Trophoblast cell (in vitro differentiated cells and primary cell): ENCODE results near the gene SMAD3.

Experiments used
- DNase-seq, 2 donors: peaks; one replicate each; pipeline ENCODE4 v3.0.0-alpha.2; 2016
- H2AFZ ChIP-seq: 2 replicates; pipeline ENCODE4 v1.6.1; 2013; ENCODE audit warnings: low read length, moderate library complexity, mild to moderate bottlenecking; ENCODE audit not compliant: insufficient read depth, poor library complexity
- H2AK5ac ChIP-seq: 2 replicates; pipeline ENCODE4 v1.6.1; 2013; ENCODE audit warnings: mild to moderate bottlenecking, low read length
- H2BK120ac ChIP-seq: 2 replicates; pipeline ENCODE4 v1.6.1; 2013; ENCODE audit warnings: low read length, mild to moderate bottlenecking, moderate library complexity; ENCODE audit not compliant: insufficient read depth, poor library complexity
- H2BK12ac ChIP-seq: 2 replicates; pipeline ENCODE4 v1.6.1; 2013; ENCODE audit warnings: mild to moderate bottlenecking, low read length, moderate library complexity
- H2BK5ac ChIP-seq: 2 replicates; pipeline ENCODE4 v1.6.1; 2013; ENCODE audit warnings: low read length, low read depth, moderate library complexity, mild to moderate bottlenecking; ENCODE audit not compliant: poor library complexity
- H3K14ac ChIP-seq: 2 replicates; pipeline ENCODE4 v1.6.1; 2013; ENCODE audit warnings: mild to moderate bottlenecking, low read length
- H3K18ac ChIP-seq: 2 replicates; pipeline ENCODE4 v1.6.1; 2013; ENCODE audit warnings: mild to moderate bottlenecking, low read length
- H3K23ac ChIP-seq: 2 replicates; pipeline ENCODE4 v1.6.1; 2013; ENCODE audit warnings: low read length
- H3K27ac ChIP-seq: 2 replicates; pipeline ENCODE4 v1.5.1; 2013; ENCODE audit warnings: low read depth, mild to moderate bottlenecking, inconsistent platforms, low read length, moderate library complexity
- H3K27me3 ChIP-seq: 2 replicates; pipeline ENCODE4 v1.6.1; 2013; ENCODE audit warnings: inconsistent platforms, mild to moderate bottlenecking, low read length, moderate library complexity; ENCODE audit not compliant: insufficient read depth
- H3K36me3 ChIP-seq, 2 experiments: 1 replicate in 1 of 2; 2 replicates in 1 of 2; pipeline ENCODE4 v1.6.1; 2013; ENCODE audit warnings: low read length in 2 of 2, mild to moderate bottlenecking in 2 of 2, moderate library complexity in 1 of 2; ENCODE audit not compliant: insufficient read depth in 2 of 2, control insufficient read depth in 1 of 2
- H3K4ac ChIP-seq: 2 replicates; pipeline ENCODE4 v1.6.1; 2013; ENCODE audit warnings: low read depth, mild to moderate bottlenecking, low read length, moderate library complexity
- H3K4me1 ChIP-seq, 2 experiments: 1 replicate in 1 of 2; 2 replicates in 1 of 2; pipeline ENCODE4 v1.6.1; 2013; ENCODE audit warnings: low read length in 2 of 2, mild to moderate bottlenecking in 2 of 2, moderate library complexity in 1 of 2; ENCODE audit not compliant: insufficient read depth in 2 of 2, control insufficient read depth in 1 of 2
- H3K4me2 ChIP-seq: 2 replicates; pipeline ENCODE4 v1.6.1; 2013; ENCODE audit warnings: inconsistent platforms, mild to moderate bottlenecking, low read length, moderate library complexity
- H3K4me3 ChIP-seq: 2 replicates; pipeline ENCODE4 v1.5.1; 2013; ENCODE audit warnings: mild to moderate bottlenecking, low read depth, low read length, inconsistent platforms
- H3K79me1 ChIP-seq: one replicate; pipeline ENCODE4 v1.6.1; 2013; ENCODE audit warnings: low read length
- H3K79me2 ChIP-seq: 2 replicates; pipeline ENCODE4 v1.6.1; 2013; ENCODE audit warnings: low read length, mild to moderate bottlenecking; ENCODE audit not compliant: control insufficient read depth, insufficient read depth, poor library complexity
- H3K9ac ChIP-seq: 2 replicates; pipeline ENCODE4 v1.6.1; 2013; ENCODE audit warnings: mild to moderate bottlenecking, low read length
- H3K9me3 ChIP-seq: 2 replicates; pipeline ENCODE4 v1.6.1; 2013; ENCODE audit warnings: low read depth, mild to moderate bottlenecking, control low read depth, inconsistent platforms, low read length; ENCODE audit not compliant: insufficient read depth
- H4K12ac ChIP-seq: 2 replicates; pipeline ENCODE4 v1.6.1; 2013; ENCODE audit warnings: low read depth, mild to moderate bottlenecking, low read length, moderate library complexity
- H4K8ac ChIP-seq: 2 replicates; pipeline ENCODE4 v1.6.1; 2013; ENCODE audit warnings: low read depth, mild to moderate bottlenecking, low read length, moderate library complexity
- H4K91ac ChIP-seq: one replicate; pipeline ENCODE4 v1.6.1; 2013; ENCODE audit warnings: low read depth, mild to moderate bottlenecking, low read length, moderate library complexity
- WGBS: extraction: QIAGEN DNeasy Blood & Tissue Kit; methylation state at CpG from one replicate; pipeline ENCODE4 v1.1.7; 2013; ENCODE audit warnings: missing lambda C conversion rate; ENCODE audit not compliant: insufficient read length, insufficient coverage; ENCODE audit errors: extremely low coverage; 5-methylcytosine and 5-hydroxymethylcytosine counted together

Gene SMAD3

DNA sequence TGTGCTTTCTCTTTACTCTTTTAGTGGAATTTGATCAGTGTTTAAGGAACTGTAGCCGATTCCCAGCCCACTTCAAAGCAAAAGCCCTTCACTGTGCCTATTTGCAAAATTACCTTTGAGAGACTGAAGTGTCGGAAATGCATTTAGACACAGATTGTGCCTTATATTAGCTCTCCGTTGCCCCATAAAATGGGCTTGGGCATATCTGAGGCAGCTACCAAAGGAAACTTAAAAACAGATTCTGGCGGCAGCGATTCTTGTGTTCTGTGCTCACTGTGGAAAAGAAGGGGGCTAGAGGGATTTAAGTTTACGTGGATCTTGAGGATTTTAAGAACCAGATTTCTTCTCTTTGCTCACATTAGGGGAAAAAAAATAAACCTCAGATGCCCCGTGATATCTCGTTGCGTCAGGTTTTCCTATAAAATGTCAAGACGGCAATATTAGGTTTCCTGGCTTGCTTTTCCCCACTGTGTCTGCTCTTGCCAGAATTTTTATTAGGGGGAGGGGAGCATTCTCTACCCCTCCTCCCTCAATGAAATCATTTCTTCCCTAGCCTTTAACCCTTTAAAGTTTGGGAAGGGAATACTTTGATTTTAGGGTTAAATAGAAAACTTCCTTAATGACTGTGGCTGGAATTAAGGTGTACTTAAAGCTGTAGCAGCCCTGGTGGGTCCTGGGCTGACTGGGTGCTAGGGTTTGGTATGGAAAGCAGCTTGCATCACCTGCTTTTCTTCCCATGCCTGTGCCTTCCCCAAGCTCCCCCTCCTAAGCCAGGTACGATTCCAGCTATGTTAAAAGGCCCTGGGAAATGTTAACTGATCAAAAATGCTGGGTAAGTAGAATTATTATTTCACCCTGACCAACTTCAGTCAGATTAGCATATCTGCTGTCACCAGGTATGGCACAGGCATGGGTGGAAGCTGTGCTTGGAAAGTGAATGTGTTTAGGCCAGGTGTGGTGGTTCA lies 73.8 kb downstream of the SMAD3 start:
- peak overlapping the region; percentile 13 for H3K4ac ChIP-seq
- H3K36me3 ChIP-seq, result no peaks in the 10 kb centered on the region
- no peak overlapping the region for H4K8ac ChIP-seq
- H3K4me2 ChIP-seq, result peak overlapping the region; percentile 9
- WGBS, result no CpG with 5 or more reads among the region's 11 CpGs
- no peak overlapping the region for H2BK120ac ChIP-seq
- no peak overlapping the region for H2AK5ac ChIP-seq
- H3K14ac ChIP-seq, result no peak overlapping the region
- peaks cover 24% of the 10 kb centered on the region for H3K79me1 ChIP-seq
- H3K27me3 ChIP-seq, result no peaks in the 10 kb centered on the region
- H2BK12ac ChIP-seq, result peak overlapping the region; percentile 23
- H2AFZ ChIP-seq, result no peak overlapping the region
- H3K23ac ChIP-seq, result no peak overlapping the region
- H3K27ac ChIP-seq, result no peak overlapping the region
- no peak overlapping the region for H3K4me3 ChIP-seq
- H3K9me3 ChIP-seq, result no peaks in the 10 kb centered on the region
- peaks cover 2% of the 10 kb centered on the region for H3K79me2 ChIP-seq
- H3K9ac ChIP-seq, result no peak overlapping the region
- DNase-seq, result no peak
- H3K18ac ChIP-seq, result peak overlapping the region; percentile 25
- H4K12ac ChIP-seq, result no peak overlapping the region
- peaks cover 44% of the 10 kb centered on the region in 2 experiments for H3K4me1 ChIP-seq
- H4K91ac ChIP-seq, result peak overlapping the region; percentile 51
- no peak overlapping the region for H2BK5ac ChIP-seq

DNA sequence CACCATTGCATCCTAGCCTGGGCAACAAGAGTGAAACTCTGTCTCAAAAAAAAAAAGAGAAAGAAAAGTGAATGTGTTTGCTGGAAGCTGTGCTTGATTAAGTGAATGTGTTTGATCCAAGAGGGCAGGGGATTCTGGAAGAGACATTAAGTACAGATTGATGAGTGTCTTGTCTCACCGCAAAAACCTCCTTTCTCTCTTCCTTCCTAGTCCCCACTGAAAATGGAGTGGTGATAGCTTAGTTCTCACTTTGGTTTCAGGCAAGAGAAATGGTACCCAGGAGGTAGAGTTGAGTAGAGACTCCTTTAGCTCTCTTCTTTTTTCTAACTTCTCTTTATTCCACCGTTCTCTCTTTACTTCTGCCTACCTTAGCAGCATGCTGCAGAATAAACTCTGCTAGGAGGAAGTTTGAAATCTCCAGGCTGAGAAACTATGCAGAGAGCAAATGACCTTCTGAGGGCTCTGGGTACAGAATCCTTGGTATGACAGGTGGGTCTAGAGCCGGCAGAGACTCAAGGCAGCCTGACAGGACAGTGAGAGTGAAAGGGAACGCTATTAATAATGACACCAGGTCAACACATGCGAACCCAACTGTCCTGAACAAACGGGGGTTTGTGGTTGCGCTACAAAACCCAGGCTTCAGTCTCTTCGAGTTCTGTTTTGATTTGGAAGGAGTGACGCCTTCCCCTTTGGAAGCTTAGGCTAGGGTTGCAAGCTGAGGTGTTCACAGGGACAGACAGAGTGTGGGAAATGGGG lies 74.9 kb downstream of the SMAD3 start:
- Histone ChIP-seq H3K9ac (no peak overlapping the region), H4K8ac (no peak overlapping the region), H4K91ac (no peak overlapping the region), H2BK120ac (no peak overlapping the region), H3K23ac (no peak overlapping the region), H3K9me3 (no peaks in the 10 kb centered on the region), H3K14ac (no peak overlapping the region), H3K36me3 (no peaks in the 10 kb centered on the region), H4K12ac (no peak overlapping the region), H3K4me1 (peaks cover 45 to 47% of the 10 kb centered on the region in 2 experiments), H3K4me3 (no peak overlapping the region), H3K79me2 (peaks cover 2% of the 10 kb centered on the region), H2AFZ (no peak overlapping the region), H2BK12ac (peak overlapping the region; percentile 0), H3K4me2 (no peak overlapping the region), H2BK5ac (no peak overlapping the region), H2AK5ac (no peak overlapping the region), H3K79me1 (peaks cover 24% of the 10 kb centered on the region), H3K27ac (no peak overlapping the region), H3K18ac (no peak overlapping the region), H3K27me3 (no peaks in the 10 kb centered on the region), H3K4ac (no peak overlapping the region)
- DNase-seq, result no peak
- WGBS, result no CpG with 5 or more reads among the region's 9 CpGs

- no peak overlapping the region for H3K18ac ChIP-seq
- no peak for DNase-seq
- H3K27ac ChIP-seq, result peak overlapping the region; percentile 90
- H3K27me3 ChIP-seq, result no peaks in the 10 kb centered on the region
- no peak overlapping the region for H3K9ac ChIP-seq
- H3K36me3 ChIP-seq, result no peaks in the 10 kb centered on the region
- peak overlapping the region; percentile 74 for H4K91ac ChIP-seq
- no CpG with 5 or more reads among the region's 7 CpGs for WGBS
- H3K4me3 ChIP-seq, result no peak overlapping the region
- peak overlapping the region; percentile 90 for H2BK5ac ChIP-seq
- H2AFZ ChIP-seq, result no peak overlapping the region
- no peak overlapping the region for H4K8ac ChIP-seq
- H3K4me2 ChIP-seq, result peak overlapping the region; percentile 45
- peak overlapping the region; percentile 93 for H2BK120ac ChIP-seq
- H3K79me1 ChIP-seq, result peaks cover 36% of the 10 kb centered on the region
- H2BK12ac ChIP-seq, result peak overlapping the region; percentile 81
- no peak overlapping the region for H3K4ac ChIP-seq
- H2AK5ac ChIP-seq, result no peak overlapping the region
- peaks cover 57 to 62% of the 10 kb centered on the region in 2 experiments for H3K4me1 ChIP-seq
- H3K14ac ChIP-seq, result peak overlapping the region; percentile 81
- no peak overlapping the region for H3K23ac ChIP-seq
- H3K79me2 ChIP-seq, result peaks cover 2% of the 10 kb centered on the region
- H4K12ac ChIP-seq, result no peak overlapping the region
- no peaks in the 10 kb centered on the region for H3K9me3 ChIP-seq
These were observed 76.8 kb downstream of the SMAD3 start for GRCh38 chr15:67142092-67142766.

GRCh38 chr15:67142767-67143100 lies 77.3 kb downstream of the SMAD3 start:
- Histone ChIP-seq H3K23ac (no peak overlapping the region), H3K14ac (peak overlapping the region; percentile 36), H3K9me3 (no peaks in the 10 kb centered on the region), H2BK120ac (no peak overlapping the region), H2BK5ac (peak overlapping the region; percentile 90), H3K18ac (no peak overlapping the region), H3K79me1 (peaks cover 39% of the 10 kb centered on the region), H3K9ac (no peak overlapping the region), H2AFZ (no peak overlapping the region), H4K8ac (no peak overlapping the region), H3K4ac (no peak overlapping the region), H4K91ac (peak overlapping the region; percentile 64), H4K12ac (no peak overlapping the region), H3K4me2 (peak overlapping the region; percentile 42), H3K4me3 (no peak overlapping the region), H2AK5ac (no peak overlapping the region), H3K79me2 (peaks cover 2% of the 10 kb centered on the region), H3K4me1 (peaks cover 60 to 66% of the 10 kb centered on the region in 2 experiments), H3K27ac (peak overlapping the region; percentile 90), H3K36me3 (no peaks in the 10 kb centered on the region), H3K27me3 (no peaks in the 10 kb centered on the region), H2BK12ac (no peak overlapping the region)
- no CpG with 5 or more reads among the region's 6 CpGs for WGBS
- DNase-seq, result peak in 1 of 2 donors; percentile 57
